ENCODE results near the gene CDK14.
"Not testable (repeated sequence)": the region's sequence is repeated elsewhere in the genome, so short reads cannot be mapped to it uniquely, and the experiment has no call there.

The CDK14 gene

GRCh38 chr7:90756366-90756765 lies 160.2 kb downstream of the CDK14 start:
- DNase-seq (ENCODE audit: low read depth) = no peak

GRCh38 chr7:90757565-90757950 lies 161.4 kb downstream of the CDK14 start:
- DNase-seq (ENCODE audit: low read depth) = not testable (repeated sequence)

GRCh38 chr7:90758933-90759562 lies 162.9 kb downstream of the CDK14 start:
- DNase-seq (ENCODE audit: low read depth) = no peak

GRCh38 chr7:90759710-90760109 lies 163.6 kb downstream of the CDK14 start:
- DNase-seq (ENCODE audit: low read depth) = no peak

GRCh38 chr7:90760892-90761291 lies 164.8 kb downstream of the CDK14 start:
- no peak for DNase-seq (ENCODE audit: low read depth)

- DNase-seq (ENCODE audit: low read depth) = no peak
These were observed 165.5 kb downstream of the CDK14 start for GRCh38 chr7:90761584-90761983.

- DNase-seq (ENCODE audit: low read depth) = no peak
These were observed 167.0 kb downstream of the CDK14 start for GRCh38 chr7:90763108-90763507.

GRCh38 chr7:90764848-90765570 lies 168.9 kb downstream of the CDK14 start:
- DNase-seq (ENCODE audit: low read depth) = no peak

GRCh38 chr7:90766814-90767564 lies 170.9 kb downstream of the CDK14 start:
- DNase-seq (ENCODE audit: low read depth) = peak; percentile 34

- DNase-seq (ENCODE audit: low read depth) = no peak
These were observed 172.2 kb downstream of the CDK14 start for GRCh38 chr7:90768301-90768700.

- no peak for DNase-seq (ENCODE audit: low read depth)
These were observed 172.9 kb downstream of the CDK14 start for GRCh38 chr7:90769036-90769435.

GRCh38 chr7:90769566-90769965 lies 173.4 kb downstream of the CDK14 start:
- not testable (repeated sequence) for DNase-seq (ENCODE audit: low read depth)

- DNase-seq (ENCODE audit: low read depth) = no peak
These were observed 175.2 kb downstream of the CDK14 start for GRCh38 chr7:90771281-90771680.

- no peak for DNase-seq (ENCODE audit: low read depth)
These were observed 176.3 kb downstream of the CDK14 start for GRCh38 chr7:90772410-90772809.

GRCh38 chr7:90773269-90773668 lies 177.1 kb downstream of the CDK14 start:
- no peak for DNase-seq (ENCODE audit: low read depth)

GRCh38 chr7:90774706-90775105 lies 178.6 kb downstream of the CDK14 start:
- DNase-seq (ENCODE audit: low read depth) = no peak

GRCh38 chr7:90775383-90775965 lies 179.4 kb downstream of the CDK14 start:
- no peak for DNase-seq (ENCODE audit: low read depth)

GRCh38 chr7:90777041-90777440 lies 180.9 kb downstream of the CDK14 start:
- no peak for DNase-seq (ENCODE audit: low read depth)

GRCh38 chr7:90777465-90777864 lies 181.3 kb downstream of the CDK14 start:
- no peak for DNase-seq (ENCODE audit: low read depth)

- DNase-seq (ENCODE audit: low read depth) = no peak
These were observed 181.8 kb downstream of the CDK14 start for GRCh38 chr7:90777886-90778285.

- no peak for DNase-seq (ENCODE audit: low read depth)
These were observed 191.9 kb downstream of the CDK14 start for GRCh38 chr7:90788052-90788451.

- no peak for DNase-seq (ENCODE audit: low read depth)
These were observed 193.7 kb downstream of the CDK14 start for GRCh38 chr7:90789736-90790306.
